ENCODE data around the gene C16orf90. TPM values are rescaled to one million over a fixed set of nuclear protein-coding genes. Genes with fewer than 3 reads are reported as not detected.
"Not testable (repeated sequence)": the region's sequence is repeated elsewhere in the genome, so short reads cannot be mapped to it uniquely, and the experiment has no call there.

C16orf90 gene
- total RNA-seq, 4 donors from 2014 or later = not detected

GRCh38 chr16:3528406-3528805, 33.1 kb upstream of the C16orf90 start:
- H3K4me3 ChIP-seq = no peak overlapping the region
- intact Hi-C loops (cut with DNase I; ENCODE audit: low total_unique reads) = no loop called here
- H3K27me3 ChIP-seq = no peaks in the 10 kb centered on the region
- H3K4me1 ChIP-seq = no peaks in the 10 kb centered on the region
- peak overlapping the region in 1 of 2 donors; percentile 50 for H3K27ac ChIP-seq
- H3K36me3 ChIP-seq = no peaks in the 10 kb centered on the region
- H3K9me3 ChIP-seq = no peaks in the 10 kb centered on the region
- no peak for DNase-seq
- TF ChIP-seq POLR2A (IDR thresholded peaks at IDR 0.05) (no peak), CTCF (IDR thresholded peaks at IDR 0.05) (no peak)

GRCh38 chr16:3527216-3527829, 32.0 kb upstream of the C16orf90 start:
- H3K36me3 ChIP-seq; H3K4me3 ChIP-seq; H3K27me3 ChIP-seq; H3K9me3 ChIP-seq; intact Hi-C loops (cut with DNase I; ENCODE audit: low total_unique reads); H3K4me1 ChIP-seq: not testable (repeated sequence)
- DNase-seq = peak; percentile 83 to 90
- peak; percentile 60 to 73 (median 62) for TF ChIP-seq CTCF (IDR thresholded peaks at IDR 0.05)
- peak overlapping the region; percentile 37 to 50 for H3K27ac ChIP-seq

- TF ChIP-seq CTCF (IDR thresholded peaks at IDR 0.05) (no peak), POLR2A (IDR thresholded peaks at IDR 0.05) (no peak)
- Histone ChIP-seq H3K4me1 (no peaks in the 10 kb centered on the region), H3K27me3 (no peaks in the 10 kb centered on the region), H3K27ac (no peak overlapping the region), H3K36me3 (no peaks in the 10 kb centered on the region), H3K4me3 (no peak overlapping the region), H3K9me3 (no peaks in the 10 kb centered on the region)
- DNase-seq = no peak
- intact Hi-C loops (cut with DNase I; ENCODE audit: low total_unique reads) = no loop called here
Observed at GRCh38 chr16:3525951-3526350, 30.7 kb upstream of the C16orf90 start.

GRCh38 chr16:3523281-3523680, 28.0 kb upstream of the C16orf90 start:
- H3K27me3 ChIP-seq = no peaks in the 10 kb centered on the region
- H3K4me1 ChIP-seq = peaks cover 0 to 4% of the 10 kb centered on the region in 2 donors
- H3K27ac ChIP-seq = no peak overlapping the region
- TF ChIP-seq POLR2A (IDR thresholded peaks at IDR 0.05) (no peak), CTCF (IDR thresholded peaks at IDR 0.05) (no peak)
- H3K36me3 ChIP-seq = no peaks in the 10 kb centered on the region
- no peaks in the 10 kb centered on the region for H3K9me3 ChIP-seq
- DNase-seq = no peak
- intact Hi-C loops (cut with DNase I; ENCODE audit: low total_unique reads) = no loop called here
- no peak overlapping the region for H3K4me3 ChIP-seq

- Histone ChIP-seq H3K36me3 (no peaks in the 10 kb centered on the region), H3K4me3 (peak overlapping the region in 1 of 2 donors; percentile 15), H3K27ac (peak overlapping the region; percentile 87), H3K9me3 (no peaks in the 10 kb centered on the region), H3K27me3 (no peaks in the 10 kb centered on the region), H3K4me1 (peaks cover 0 to 4% of the 10 kb centered on the region in 2 donors)
- TF ChIP-seq POLR2A (IDR thresholded peaks at IDR 0.05) = no peak
- TF ChIP-seq CTCF (IDR thresholded peaks at IDR 0.05) = peak in 1 of 4 experiments; percentile 26
- peak; percentile 42 to 52 for DNase-seq
- intact Hi-C loops (cut with DNase I; ENCODE audit: low total_unique reads) = no loop called here
Observed at GRCh38 chr16:3520841-3521240, 25.6 kb upstream of the C16orf90 start.

All from uterus (tissue), 4 donors.